DOHH2 (cell line): ENCODE data around the gene DYNLL2.

Experiments
- H3F3A ChIP-seq: fragments of 200-600 bp; sonication (generic), shearing (Covaris generic); 2 replicates; pipeline ENCODE4 v1.6.0; 2016; ENCODE audit warnings: antibody characterized with exemption, mild to moderate bottlenecking; ENCODE audit not compliant: control insufficient read depth, insufficient read depth
- H3K27ac ChIP-seq: fragments of 200-600 bp; sonication (generic); 2 replicates; pipeline ENCODE4 v1.5.1; 2014; ENCODE audit warnings: low read depth, mild to moderate bottlenecking, low read length, moderate library complexity
- H3K27me3 ChIP-seq: fragments of 200-600 bp; sonication (generic); 2 replicates; pipeline ENCODE4 v1.6.1; 2014; ENCODE audit warnings: mild to moderate bottlenecking, low read length, mixed read lengths; ENCODE audit not compliant: control insufficient read depth
- H3K36me3 ChIP-seq: fragments of 200-600 bp; sonication (generic); 2 replicates; pipeline ENCODE4 v1.6.1; 2014; ENCODE audit warnings: mild to moderate bottlenecking, low read length, moderate library complexity, mixed read lengths; ENCODE audit not compliant: control insufficient read depth
- H3K4me1 ChIP-seq: fragments of 200-600 bp; sonication (generic); 2 replicates; pipeline ENCODE4 v1.6.1; 2014; ENCODE audit warnings: mild to moderate bottlenecking, low read length, mixed read lengths; ENCODE audit not compliant: control insufficient read depth
- H3K4me2 ChIP-seq: fragments of 200-600 bp; sonication (generic); 2 replicates; pipeline ENCODE4 v1.6.0; 2014; ENCODE audit warnings: mild to moderate bottlenecking, low read length, moderate library complexity
- H3K4me3 ChIP-seq: fragments of 200-600 bp; sonication (generic); 2 replicates; pipeline ENCODE4 v1.5.1; 2014; ENCODE audit warnings: mild to moderate bottlenecking, low read length, mixed read lengths
- H3K79me2 ChIP-seq: fragments of 200-600 bp; sonication (generic); 2 replicates; pipeline ENCODE4 v1.6.1; 2014; ENCODE audit warnings: mild to moderate bottlenecking, low read length, mixed read lengths; ENCODE audit not compliant: control insufficient read depth
- H3K9me2 ChIP-seq: fragments of 200-600 bp; sonication (generic); replicated peaks from 2 replicates; pipeline ENCODE4 v1.6.1; 2014; ENCODE audit warnings: mild to moderate bottlenecking, low read length, mixed read lengths; ENCODE audit not compliant: control insufficient read depth
- H3K9me3 ChIP-seq: fragments of 200-600 bp; sonication (generic); 2 replicates; pipeline ENCODE4 v1.6.1; 2014; ENCODE audit warnings: antibody characterized with exemption, low read length, mixed read lengths; ENCODE audit not compliant: control insufficient read depth, insufficient read depth
- H4K20me1 ChIP-seq: fragments of 200-600 bp; sonication (generic); 2 replicates; pipeline ENCODE4 v1.6.0; 2014; ENCODE audit warnings: low read depth, mild to moderate bottlenecking, antibody characterized with exemption, low read length, moderate library complexity; ENCODE audit not compliant: control insufficient read depth, insufficient read depth
- CTCF ChIP-seq: fragments of 200-600 bp; sonication (generic); IDR thresholded peaks from one replicate; pipeline ENCODE4 v1.5.1; 2014; ENCODE audit warnings: antibody characterized with exemption, mild to moderate bottlenecking, low read depth, low read length; ENCODE audit not compliant: poor library complexity, severe bottlenecking
- EZH2phosphoT487 ChIP-seq: fragments of 200-600 bp; sonication (generic); IDR thresholded peaks from 2 replicates; pipeline ENCODE4 v1.6.1; 2017; ENCODE audit warnings: borderline replicate concordance, mild to moderate bottlenecking, antibody characterized with exemption, low read length, moderate library complexity, mixed read lengths

Gene DYNLL2

GRCh38 chr17:58059141-58059540 is 24.1 kb upstream of the DYNLL2 start:
- H3K9me3 ChIP-seq = no peaks in the 10 kb centered on the region
- no peaks in the 10 kb centered on the region for H3K4me1 ChIP-seq

GRCh38 chr17:58060596-58061191 is 22.5 kb upstream of the DYNLL2 start:
- H3K9me2 ChIP-seq = no peaks in the 10 kb centered on the region
- TF ChIP-seq EZH2phosphoT487 (no peak), CTCF (no peak)
- H3K4me1 ChIP-seq = no peaks in the 10 kb centered on the region
- no peaks in the 10 kb centered on the region for H3F3A ChIP-seq
- H3K4me2 ChIP-seq = no peak overlapping the region
- H3K27ac ChIP-seq = no peak overlapping the region
- H3K4me3 ChIP-seq = no peak overlapping the region
- peaks cover 33% of the 10 kb centered on the region for H3K27me3 ChIP-seq
- H4K20me1 ChIP-seq = no peaks in the 10 kb centered on the region
- H3K9me3 ChIP-seq = no peaks in the 10 kb centered on the region
- H3K79me2 ChIP-seq = no peaks in the 10 kb centered on the region
- H3K36me3 ChIP-seq = no peaks in the 10 kb centered on the region

More at GRCh38 chr17:58059141-58059540, 24.1 kb upstream of the DYNLL2 start:
- Histone ChIP-seq H3K79me2 (no peaks in the 10 kb centered on the region), H3K27ac (no peak overlapping the region), H4K20me1 (no peaks in the 10 kb centered on the region), H3K27me3 (peaks cover 42% of the 10 kb centered on the region), H3F3A (no peaks in the 10 kb centered on the region), H3K36me3 (no peaks in the 10 kb centered on the region), H3K4me3 (no peak overlapping the region), H3K4me2 (no peak overlapping the region), H3K9me2 (no peaks in the 10 kb centered on the region)
- TF ChIP-seq EZH2phosphoT487 (no peak), CTCF (no peak)

- H3K4me2 ChIP-seq = no peak overlapping the region
- no peaks in the 10 kb centered on the region for H4K20me1 ChIP-seq
- H3K9me2 ChIP-seq = no peaks in the 10 kb centered on the region
- no peak overlapping the region for H3K4me3 ChIP-seq
- no peaks in the 10 kb centered on the region for H3F3A ChIP-seq
- H3K27ac ChIP-seq = no peak overlapping the region
- H3K9me3 ChIP-seq = no peaks in the 10 kb centered on the region
- H3K79me2 ChIP-seq = no peaks in the 10 kb centered on the region
- TF ChIP-seq EZH2phosphoT487 (no peak), CTCF (no peak)
- H3K27me3 ChIP-seq = peaks cover 30% of the 10 kb centered on the region
- no peaks in the 10 kb centered on the region for H3K4me1 ChIP-seq
- H3K36me3 ChIP-seq = no peaks in the 10 kb centered on the region
Observed at GRCh38 chr17:58061672-58062071, 21.5 kb upstream of the DYNLL2 start.
